GM18508 (cell line): ENCODE data around the gene UBR1.
"Not testable (repeated sequence)": the region's sequence is repeated elsewhere in the genome, so short reads cannot be mapped to it uniquely, and the experiment has no call there.

ENCODE experiments used
- ATAC-seq: cut with Tn5 transposase; IDR thresholded peaks from one replicate; pipeline ENCODE4 v1.9.1; 2021; ENCODE audit warnings: moderate number of reproducible peaks; ENCODE audit not compliant: insufficient read depth, unreplicated experiment

The UBR1 gene

DNA sequence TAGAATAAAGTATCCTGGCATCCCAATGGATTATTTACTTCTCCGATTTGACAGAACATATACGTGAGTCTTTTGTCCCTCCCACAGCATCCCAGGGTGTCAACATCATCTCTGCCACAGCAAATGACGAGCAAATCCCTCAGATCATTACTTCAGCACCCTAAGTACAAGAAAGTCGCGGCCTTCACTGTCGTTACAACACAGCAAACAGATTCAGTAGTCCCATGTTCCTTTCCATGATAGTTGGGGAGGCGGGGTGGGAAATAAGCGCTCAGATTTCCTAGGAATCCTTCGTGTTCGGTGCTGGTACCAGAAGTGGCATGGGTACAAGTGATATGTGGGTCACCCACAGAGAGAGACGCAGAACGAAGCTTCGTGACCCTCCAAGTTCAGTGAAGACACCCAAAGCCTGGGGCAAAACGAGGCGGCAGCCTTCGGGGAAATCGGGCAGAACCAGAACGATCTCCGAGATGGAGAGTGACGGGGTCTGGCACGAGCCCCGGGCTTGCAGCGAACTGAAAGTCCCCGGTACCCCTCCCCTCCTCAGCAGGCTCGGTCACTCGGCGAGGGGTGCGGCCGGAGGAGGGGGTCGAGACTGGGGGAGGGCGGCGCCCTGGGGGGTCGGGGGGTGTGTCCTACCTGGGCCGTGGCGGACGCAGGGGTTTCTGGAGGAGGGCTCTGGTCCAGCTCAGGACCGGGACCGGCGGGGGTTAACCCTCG lies 185.9 kb downstream of the UBR1 start:
- no peak for ATAC-seq

DNA sequence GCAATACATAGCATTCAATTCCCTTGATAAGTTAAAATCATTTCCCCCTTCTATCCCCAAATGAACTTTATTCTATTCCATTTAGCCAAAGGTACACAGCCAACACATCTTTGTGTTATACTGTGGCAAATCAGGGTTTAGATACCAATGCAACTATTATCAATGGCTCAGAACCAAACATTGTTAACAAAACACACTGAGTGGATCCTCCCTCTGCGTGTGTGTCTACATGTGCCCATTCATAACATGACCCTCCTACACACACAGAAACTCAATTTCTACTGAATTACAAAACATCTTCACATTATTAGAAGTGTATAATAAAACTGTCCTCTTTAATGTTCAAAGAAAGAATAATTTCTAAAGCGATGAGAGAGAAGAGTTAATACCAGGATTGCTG lies 186.5 kb downstream of the UBR1 start:
- no peak for ATAC-seq

DNA sequence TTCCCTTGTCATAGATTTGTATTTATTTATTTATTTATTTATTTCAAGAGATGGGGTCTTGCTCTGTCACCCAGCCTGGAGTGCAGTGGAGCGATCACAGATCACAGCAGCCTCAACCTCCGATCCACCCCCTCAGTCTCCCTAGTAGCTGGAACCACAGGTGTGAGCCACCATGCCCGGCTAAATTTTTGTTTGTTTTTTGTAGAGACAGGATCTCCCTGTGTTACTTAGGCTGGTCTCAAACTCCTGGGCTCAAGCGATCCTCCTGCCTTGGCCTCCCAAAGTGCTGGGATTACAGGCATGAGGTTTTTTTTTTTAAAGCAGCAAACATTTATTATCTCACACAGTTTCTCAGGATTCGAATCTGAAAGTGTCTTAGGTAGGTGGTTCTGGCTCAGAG lies 187.8 kb downstream of the UBR1 start:
- no peak for ATAC-seq

DNA sequence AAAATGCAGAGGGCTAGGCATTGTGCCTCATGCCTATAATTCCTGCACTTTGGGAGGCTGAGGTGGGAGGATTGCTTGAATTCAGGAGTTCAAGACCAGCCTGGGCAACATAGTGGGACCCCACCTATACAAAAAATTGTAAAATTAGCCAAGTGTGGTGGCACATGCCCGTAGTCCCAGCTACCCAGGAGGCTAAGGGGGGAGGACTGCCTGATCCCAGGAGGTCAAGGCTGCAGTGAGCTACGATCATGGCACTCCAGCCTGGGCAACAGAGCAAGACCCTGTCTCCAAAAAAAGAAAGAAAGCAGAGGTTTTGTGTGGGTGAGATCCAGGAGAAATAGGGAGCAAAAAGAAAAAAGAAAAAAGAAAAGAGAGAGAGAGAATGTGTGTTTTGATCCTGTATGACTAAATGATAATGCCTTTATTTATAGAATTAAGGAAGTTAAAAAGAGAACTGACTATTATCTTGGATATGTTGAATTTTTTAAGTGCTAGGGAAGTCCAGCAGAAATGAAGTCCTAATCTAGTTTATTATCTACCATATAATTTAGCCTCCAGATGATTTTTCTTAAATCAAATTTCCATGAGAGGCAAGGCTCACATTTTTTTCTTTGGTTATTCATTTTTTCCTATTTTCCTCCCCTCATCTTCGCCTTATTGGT lies 190.1 kb downstream of the UBR1 start:
- no peak for ATAC-seq

DNA sequence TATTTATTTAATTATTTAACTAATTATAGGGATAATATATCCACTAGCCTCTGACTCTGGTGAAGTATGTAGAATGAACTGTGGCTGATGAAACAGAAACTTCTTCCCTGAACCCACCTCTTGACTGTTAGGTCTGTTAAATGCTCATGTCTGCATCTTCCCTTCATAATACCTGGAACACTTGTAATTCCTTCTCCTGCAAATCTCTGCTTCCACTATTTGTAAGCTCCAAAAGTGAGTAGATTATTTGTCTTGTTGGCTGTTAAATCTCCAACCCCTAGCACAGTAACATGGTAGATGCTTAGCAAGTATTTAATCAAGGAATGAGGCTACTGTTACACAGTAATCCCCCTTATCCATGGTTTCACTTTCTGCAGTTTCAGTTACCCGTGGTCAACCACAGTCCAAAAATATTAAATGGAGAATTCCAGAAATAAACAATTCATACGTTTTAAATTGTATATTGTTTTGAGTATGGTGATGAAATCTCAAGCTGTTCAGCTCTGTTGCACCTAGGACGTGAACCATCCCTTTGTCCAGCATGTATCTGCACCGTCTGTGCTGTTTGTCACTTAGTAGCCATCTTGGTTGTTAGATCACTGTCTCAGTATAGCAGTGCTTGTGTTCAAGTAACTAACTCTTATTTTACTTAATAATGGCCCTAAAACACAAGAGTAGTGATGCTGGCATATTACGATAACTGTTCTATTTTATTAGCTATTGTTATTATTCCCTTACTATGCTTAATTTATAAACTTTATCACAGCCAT lies 190.9 kb downstream of the UBR1 start:
- no peak for ATAC-seq

DNA sequence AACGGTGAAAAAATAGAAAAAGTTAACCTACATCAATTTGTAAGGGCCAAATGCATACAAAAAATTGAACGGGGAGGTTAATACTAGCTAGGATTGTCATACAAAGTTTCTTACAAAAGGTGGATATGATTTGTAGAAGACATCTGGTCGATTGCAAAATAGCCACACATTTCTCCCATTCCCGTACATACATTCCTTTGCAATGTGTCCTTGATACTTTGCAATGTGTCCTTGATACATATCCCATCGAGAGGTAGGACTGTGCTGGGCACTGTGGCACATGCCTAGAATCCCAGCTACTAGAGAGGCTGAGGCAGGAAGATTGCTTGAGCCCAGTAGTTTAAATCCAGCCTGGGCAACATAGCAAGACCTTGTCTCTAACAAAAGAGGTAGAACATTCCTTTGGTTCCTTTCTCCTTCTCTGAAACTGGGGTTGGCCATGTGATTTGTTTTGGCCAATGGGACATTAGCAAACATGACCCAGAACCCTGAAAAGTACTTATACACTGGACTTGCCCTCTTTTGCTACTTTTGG lies 194.7 kb downstream of the UBR1 start:
- no peak for ATAC-seq

DNA sequence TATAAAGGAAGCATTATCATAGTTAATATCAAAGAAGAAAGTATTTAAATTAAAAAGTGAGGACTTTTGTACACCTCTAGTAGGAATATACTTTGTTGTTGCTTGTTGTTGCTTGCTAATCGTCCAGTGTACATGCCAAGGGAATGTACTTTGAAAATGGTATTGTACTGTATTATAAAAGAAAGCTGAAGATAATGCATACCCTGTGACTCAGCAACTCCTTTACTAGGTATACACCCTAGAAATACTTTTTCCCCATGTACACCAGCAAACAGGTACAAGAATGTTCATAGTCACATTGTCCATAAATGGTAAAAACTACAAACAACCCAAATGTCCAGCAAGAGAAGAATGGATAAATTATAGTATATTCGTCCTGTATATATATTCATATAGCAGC lies 197.3 kb downstream of the UBR1 start:
- no peak for ATAC-seq

DNA sequence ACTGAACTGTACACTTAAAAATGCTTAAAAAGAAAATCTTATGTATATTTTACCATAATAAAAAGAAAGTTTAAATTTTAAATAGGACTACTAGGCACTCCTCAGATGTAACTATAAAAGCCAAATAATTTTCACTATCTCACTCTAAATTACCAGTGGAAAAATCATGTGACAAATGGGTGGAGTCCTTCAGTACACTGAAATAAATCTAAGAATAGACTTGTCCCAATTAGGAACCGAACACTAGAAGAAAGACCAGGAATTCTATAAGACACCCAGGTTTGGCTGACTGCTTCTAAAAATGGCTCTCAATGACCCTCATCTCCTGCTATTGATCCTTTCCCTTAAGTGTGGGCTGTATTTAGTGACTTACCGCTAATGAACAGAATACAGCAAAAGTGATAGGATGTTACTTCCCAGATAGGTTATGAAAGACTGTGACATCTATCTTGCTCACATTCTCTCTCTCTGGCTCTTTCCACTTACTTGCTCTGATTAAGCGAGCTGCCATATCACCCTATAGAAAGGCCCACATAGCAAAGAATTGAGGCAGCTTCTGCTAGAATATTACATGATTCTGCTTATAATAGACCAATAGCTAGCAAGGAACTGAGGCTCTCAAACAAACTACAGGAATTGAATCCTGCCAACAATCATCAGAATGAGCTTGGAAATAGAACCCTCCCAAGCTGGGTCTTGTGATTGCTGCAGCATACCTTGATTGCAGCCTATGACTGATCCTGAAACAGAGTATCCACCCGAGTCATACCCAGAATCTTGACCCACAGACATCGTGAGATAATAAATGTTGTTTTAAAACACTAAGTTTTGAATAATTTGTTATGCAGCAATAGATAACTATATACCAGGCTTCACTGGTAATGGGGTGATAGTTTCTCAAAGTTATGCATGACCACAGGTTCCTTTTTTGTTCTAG lies 202.2 kb downstream of the UBR1 start:
- no peak for ATAC-seq

DNA sequence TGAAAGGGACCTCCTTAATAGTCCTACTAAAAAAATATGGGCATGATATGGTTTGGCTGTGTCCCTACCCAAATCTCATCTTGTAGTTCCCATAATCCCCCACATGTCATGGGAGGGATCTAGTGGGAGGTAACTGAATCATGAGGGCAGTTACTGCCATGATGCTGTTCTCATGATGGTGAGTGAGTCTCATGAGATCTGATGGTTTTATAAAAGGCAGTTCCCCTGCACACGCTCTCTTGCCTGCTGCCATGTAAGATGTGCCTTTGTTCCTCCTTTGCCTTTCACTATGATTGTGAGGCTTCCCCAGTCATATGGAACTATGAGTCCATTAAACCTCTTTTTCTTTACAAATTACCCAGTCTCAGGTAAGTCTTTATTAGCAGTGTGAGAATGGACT lies 211.9 kb downstream of the UBR1 start:
- not testable (repeated sequence) for ATAC-seq
